Natural killer cell (primary cell): ENCODE results near the gene MXRA7. TPM values are rescaled to one million over a fixed set of nuclear protein-coding genes. Genes with fewer than 3 reads are reported as not detected.
A peak's percentile ranks its signal among the peaks of the same experiment; 100 is the strongest.

Experiments used
- ATAC-seq, 3 donors: fragments of 150-1000 bp in 2 of 3; fragments of 200-7000 bp in 1 of 3; cut with Tn5 transposase; 1 replicate in 1 of 3; 2 replicates in 2 of 3; pipeline ENCODE4 v1.10.0; 2021; ENCODE audit warnings: mild to moderate bottlenecking in 2 of 3, moderate library complexity in 2 of 3
- DNase-seq, 2 donors: peaks; one replicate each; pipeline versions ENCODE4 v3.0.0 to v3.0.0-alpha.2; 2013 to 2021; ENCODE audit warnings: mixed read lengths in 1 of 2
- H3K27ac ChIP-seq: one replicate; pipeline ENCODE4 v1.5.1; 2013; ENCODE audit warnings: mild to moderate bottlenecking, low read length
- H3K27me3 ChIP-seq: one replicate; pipeline ENCODE4 v1.6.1; 2013; ENCODE audit warnings: low read length; ENCODE audit not compliant: control insufficient read depth, insufficient read depth
- H3K36me3 ChIP-seq: one replicate; pipeline ENCODE4 v1.6.1; 2013; ENCODE audit warnings: low read length; ENCODE audit not compliant: control insufficient read depth, insufficient read depth
- H3K4me1 ChIP-seq: one replicate; pipeline ENCODE4 v1.6.1; 2013; ENCODE audit warnings: low read length; ENCODE audit not compliant: control insufficient read depth, insufficient read depth
- H3K4me3 ChIP-seq: one replicate; pipeline ENCODE4 v1.5.1; 2013; ENCODE audit warnings: low read length
- H3K9me3 ChIP-seq: one replicate; pipeline ENCODE4 v1.6.1; 2013; ENCODE audit warnings: low read length; ENCODE audit not compliant: control insufficient read depth, insufficient read depth
- H3K27ac Mint-ChIP-seq, 2 donors: one replicate each; pipeline ENCODE4 v1.8.0; 2022; ENCODE audit warnings: mild to moderate bottlenecking in 2 of 2, mixed read lengths in 2 of 2, moderate library complexity in 1 of 2
- H3K27me3 Mint-ChIP-seq, 2 donors: one replicate each; pipeline ENCODE4 v1.8.0; 2022; ENCODE audit warnings: low read depth in 2 of 2, mixed read lengths in 2 of 2
- H3K36me3 Mint-ChIP-seq: one replicate; pipeline ENCODE4 v1.8.0; 2022; ENCODE audit warnings: mixed read lengths
- H3K4me1 Mint-ChIP-seq, 2 donors: one replicate each; pipeline ENCODE4 v1.8.0; 2022; ENCODE audit warnings: mixed read lengths in 2 of 2
- H3K4me3 Mint-ChIP-seq: one replicate; pipeline ENCODE4 v1.8.0; 2022; ENCODE audit warnings: mild to moderate bottlenecking, moderate library complexity, mixed read lengths
- H3K9me3 Mint-ChIP-seq, 2 donors: one replicate each; pipeline ENCODE4 v1.8.0; 2022; ENCODE audit warnings: mixed read lengths in 2 of 2
- WGBS: methylation state at CpG from one replicate; pipeline ENCODE4 v1.1.7; 2013; ENCODE audit warnings: missing lambda C conversion rate; ENCODE audit not compliant: insufficient coverage; 5-methylcytosine and 5-hydroxymethylcytosine counted together
- intact Hi-C: fragments of 100-400 bp; cut with micrococcal nuclease; formaldehyde crosslinking; loops from one replicate; pipeline ENCODE4 v1.14.2; 2022
- total RNA-seq, 4 donors: library from RNA; stranded (reverse); fragments of 120-200 nt in 1 of 4; gene quantifications; one replicate each; pipeline versions ENCODE4 v1.2.3 to v1.2.4, GENCODE V29; 2013 to 2022
- TF ChIP-seq, protein P1 (sequence below): fragments of 200-600 bp; IDR thresholded peaks from one replicate; pipeline ENCODE4 v1.8.0; 2022; ENCODE audit warnings: antibody characterized with exemption

The MXRA7 gene
- total RNA-seq, 3 donors from 2014 or later (not counting 1 experiment from before 2014, with no cell fraction given) = 31.6 to 47.6 (median 46.5) TPM

DNA sequence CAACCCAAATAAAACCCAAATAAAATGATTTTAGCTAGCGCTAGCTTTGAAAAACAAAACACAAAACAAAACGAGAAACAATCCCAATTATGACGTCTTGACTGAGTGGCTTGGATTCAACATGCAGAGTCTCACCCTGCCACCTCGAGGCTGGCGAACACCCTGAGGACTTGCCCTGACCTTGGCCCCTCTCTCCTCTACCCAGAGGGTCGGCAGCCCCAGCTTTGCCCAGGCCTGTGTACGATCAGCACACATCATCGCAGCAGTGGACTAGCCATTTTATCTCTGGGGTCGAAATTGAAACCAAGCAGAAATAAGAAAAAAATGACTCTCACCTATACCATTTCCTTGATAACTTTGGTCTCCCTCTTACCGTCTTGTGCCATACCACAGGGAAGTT is 10.7 kb upstream of the MXRA7 start:
- Histone ChIP-seq H3K4me3 (no peak overlapping the region), H3K27ac (no peak overlapping the region), H3K27me3 (no peaks in the 10 kb centered on the region), H3K9me3 (no peaks in the 10 kb centered on the region), H3K36me3 (peaks cover 65% of the 10 kb centered on the region), H3K4me1 (peaks cover 31% of the 10 kb centered on the region)
- peaks cover 28 to 31% of the 10 kb centered on the region in 2 donors for H3K4me1 Mint-ChIP-seq
- intact Hi-C loops = no loop called here
- no peak for ATAC-seq
- peaks cover 21% of the 10 kb centered on the region for H3K36me3 Mint-ChIP-seq
- DNase-seq = no peak
- TF ChIP-seq, protein P1, sequence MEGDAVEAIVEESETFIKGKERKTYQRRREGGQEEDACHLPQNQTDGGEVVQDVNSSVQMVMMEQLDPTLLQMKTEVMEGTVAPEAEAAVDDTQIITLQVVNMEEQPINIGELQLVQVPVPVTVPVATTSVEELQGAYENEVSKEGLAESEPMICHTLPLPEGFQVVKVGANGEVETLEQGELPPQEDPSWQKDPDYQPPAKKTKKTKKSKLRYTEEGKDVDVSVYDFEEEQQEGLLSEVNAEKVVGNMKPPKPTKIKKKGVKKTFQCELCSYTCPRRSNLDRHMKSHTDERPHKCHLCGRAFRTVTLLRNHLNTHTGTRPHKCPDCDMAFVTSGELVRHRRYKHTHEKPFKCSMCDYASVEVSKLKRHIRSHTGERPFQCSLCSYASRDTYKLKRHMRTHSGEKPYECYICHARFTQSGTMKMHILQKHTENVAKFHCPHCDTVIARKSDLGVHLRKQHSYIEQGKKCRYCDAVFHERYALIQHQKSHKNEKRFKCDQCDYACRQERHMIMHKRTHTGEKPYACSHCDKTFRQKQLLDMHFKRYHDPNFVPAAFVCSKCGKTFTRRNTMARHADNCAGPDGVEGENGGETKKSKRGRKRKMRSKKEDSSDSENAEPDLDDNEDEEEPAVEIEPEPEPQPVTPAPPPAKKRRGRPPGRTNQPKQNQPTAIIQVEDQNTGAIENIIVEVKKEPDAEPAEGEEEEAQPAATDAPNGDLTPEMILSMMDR = no peak
- H3K9me3 Mint-ChIP-seq = no peaks in the 10 kb centered on the region
- H3K27ac Mint-ChIP-seq = peak overlapping the region; percentile 44 to 81
- WGBS = 91% methylated on average over 10 of the region's 10 CpGs
- no peaks in the 10 kb centered on the region for H3K27me3 Mint-ChIP-seq
- peak overlapping the region; percentile 51 for H3K4me3 Mint-ChIP-seq

DNA sequence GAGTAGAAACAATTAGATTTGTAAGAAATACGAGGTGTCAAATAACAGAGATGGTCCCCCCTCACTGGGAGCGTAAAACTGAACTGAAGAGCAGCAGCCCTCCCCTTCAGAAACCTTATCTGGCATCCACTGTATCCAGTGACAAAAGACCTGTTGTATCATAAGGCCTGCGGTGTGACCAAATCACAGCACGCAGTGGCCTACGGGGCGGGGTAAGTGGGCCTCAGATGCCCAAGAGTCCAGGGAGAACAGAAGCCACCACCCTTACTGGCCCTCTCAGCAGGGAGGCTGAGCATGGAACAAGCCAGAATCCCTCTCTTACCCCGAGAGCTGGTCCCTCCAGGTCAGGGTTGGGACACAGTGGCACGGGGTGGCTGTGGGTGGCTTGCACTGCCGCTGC is 10.2 kb upstream of the MXRA7 start:
- TF ChIP-seq, protein P1 = no peak
- intact Hi-C loops = no loop called here
- Mint-ChIP-seq H3K27me3 (no peaks in the 10 kb centered on the region), H3K4me1 (peaks cover 31 to 36% of the 10 kb centered on the region in 2 donors), H3K36me3 (peaks cover 26% of the 10 kb centered on the region), H3K27ac (peak overlapping the region in 1 of 2 donors; percentile 81), H3K9me3 (no peaks in the 10 kb centered on the region), H3K4me3 (no peak overlapping the region)
- Histone ChIP-seq H3K4me3 (no peak overlapping the region), H3K4me1 (peaks cover 37% of the 10 kb centered on the region), H3K36me3 (peaks cover 65% of the 10 kb centered on the region), H3K9me3 (no peaks in the 10 kb centered on the region), H3K27me3 (no peaks in the 10 kb centered on the region), H3K27ac (no peak overlapping the region)
- DNase-seq (no peak), ATAC-seq (no peak)
- WGBS = 97% methylated on average over 8 of the region's 9 CpGs

DNA sequence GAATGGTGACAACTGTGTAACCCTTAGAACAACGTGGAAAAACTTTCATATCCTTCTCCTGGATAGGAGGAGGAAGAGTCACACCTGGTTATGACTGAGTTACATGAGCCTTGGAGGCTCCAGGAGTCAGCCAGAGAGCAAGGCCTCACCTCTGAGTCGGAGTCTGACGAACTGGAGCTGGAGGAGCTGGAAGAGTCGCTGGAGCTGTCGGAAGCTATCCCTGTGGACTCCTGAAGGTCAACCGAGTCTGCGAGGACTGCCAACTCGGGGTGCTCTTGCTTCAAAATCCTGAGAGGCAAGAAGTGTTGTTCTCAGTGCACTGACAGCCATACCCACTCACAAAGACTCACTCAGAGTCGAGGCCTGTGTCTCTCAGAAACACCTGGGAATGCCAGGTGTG is 9.4 kb upstream of the MXRA7 start:
- Histone ChIP-seq H3K9me3 (no peaks in the 10 kb centered on the region), H3K36me3 (peaks cover 68% of the 10 kb centered on the region), H3K27me3 (no peaks in the 10 kb centered on the region), H3K4me1 (peaks cover 37% of the 10 kb centered on the region), H3K4me3 (no peak overlapping the region), H3K27ac (no peak overlapping the region)
- ATAC-seq (no peak), DNase-seq (no peak)
- no peaks in the 10 kb centered on the region for H3K9me3 Mint-ChIP-seq
- 96% methylated on average over 9 of the region's 9 CpGs for WGBS
- intact Hi-C loops = no loop called here
- H3K27me3 Mint-ChIP-seq = no peaks in the 10 kb centered on the region
- peaks cover 26% of the 10 kb centered on the region for H3K36me3 Mint-ChIP-seq
- H3K4me3 Mint-ChIP-seq = no peak overlapping the region
- TF ChIP-seq, protein P1 = no peak
- peak overlapping the region in 1 of 2 donors; percentile 99 for H3K27ac Mint-ChIP-seq
- peaks cover 32 to 37% of the 10 kb centered on the region in 2 donors for H3K4me1 Mint-ChIP-seq

DNA sequence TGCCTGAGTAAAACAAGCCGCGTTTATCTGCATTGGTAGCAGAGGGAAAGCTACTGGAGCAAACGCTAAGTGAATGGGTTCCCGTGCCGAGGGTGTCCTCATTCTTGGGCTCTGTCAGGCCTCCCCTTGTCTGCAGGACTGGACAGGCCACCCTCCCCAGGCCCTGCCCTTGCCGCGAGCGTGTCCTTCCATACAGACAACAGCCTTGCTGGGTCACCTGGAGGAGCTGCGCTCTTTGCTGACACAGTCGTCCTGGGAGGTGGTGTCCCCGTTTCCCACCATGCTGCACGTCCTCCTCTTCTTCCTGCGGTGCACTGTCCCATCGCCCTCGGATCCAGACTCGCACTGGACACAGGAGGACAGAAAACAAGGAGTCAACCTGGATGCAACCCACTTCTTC is 7.8 kb upstream of the MXRA7 start:
- H3K36me3 Mint-ChIP-seq = peaks cover 26% of the 10 kb centered on the region

More for the DNA sequence above, 7.8 kb upstream of the MXRA7 start:
- 96% methylated on average over 16 of the region's 16 CpGs for WGBS
- TF ChIP-seq, protein P1 = no peak
- Mint-ChIP-seq H3K27ac (peak overlapping the region in 1 of 2 donors; percentile 99), H3K27me3 (no peaks in the 10 kb centered on the region), H3K4me3 (peak overlapping the region; percentile 40), H3K9me3 (no peaks in the 10 kb centered on the region), H3K4me1 (peaks cover 38 to 45% of the 10 kb centered on the region in 2 donors)
- H3K9me3 ChIP-seq = no peaks in the 10 kb centered on the region
- H3K4me3 ChIP-seq = no peak overlapping the region
- ATAC-seq (no peak), DNase-seq (no peak)
- H3K27ac ChIP-seq = no peak overlapping the region
- peaks cover 66% of the 10 kb centered on the region for H3K36me3 ChIP-seq
- H3K4me1 ChIP-seq = peaks cover 30% of the 10 kb centered on the region
- no peaks in the 10 kb centered on the region for H3K27me3 ChIP-seq
- intact Hi-C loops = loop anchor here (5.0 kb wide), 2 partner anchors 36 to 161 kb away; no protein-coding TSS in a partner anchor
